GM21825 (cell line): Measurements from ENCODE around the gene SUGCT.

Experiments
- ATAC-seq: cut with Tn5 transposase; IDR thresholded peaks from one replicate; pipeline ENCODE4 v1.9.1; 2021; ENCODE audit warnings: mild to moderate bottlenecking, moderate library complexity; ENCODE audit not compliant: unreplicated experiment

The SUGCT gene

GRCh38 chr7:40549372-40550039 lies 414.7 kb downstream of the SUGCT start:
- no peak for ATAC-seq

GRCh38 chr7:40551685-40552576 lies 417.1 kb downstream of the SUGCT start:
- peak; percentile 81 for ATAC-seq

DNA sequence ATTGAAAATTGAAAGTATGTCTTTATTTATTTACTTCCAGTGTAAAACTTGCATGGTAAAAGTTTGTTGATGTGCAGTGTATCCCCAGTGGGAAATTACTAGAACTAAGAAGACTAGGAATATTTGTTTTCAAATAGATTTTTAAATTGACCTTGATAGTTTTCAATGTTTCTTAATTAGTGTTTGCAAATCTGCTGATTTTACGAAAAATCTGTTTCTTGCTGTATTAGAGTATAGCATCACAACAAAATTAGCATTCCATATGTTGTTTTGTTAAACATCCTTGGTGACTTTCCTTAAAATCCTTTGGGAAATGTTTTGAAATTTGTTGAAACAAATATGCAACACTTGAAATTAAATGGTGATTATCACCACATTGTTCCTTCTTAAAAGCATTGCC lies 425.9 kb downstream of the SUGCT start:
- no peak for ATAC-seq

DNA sequence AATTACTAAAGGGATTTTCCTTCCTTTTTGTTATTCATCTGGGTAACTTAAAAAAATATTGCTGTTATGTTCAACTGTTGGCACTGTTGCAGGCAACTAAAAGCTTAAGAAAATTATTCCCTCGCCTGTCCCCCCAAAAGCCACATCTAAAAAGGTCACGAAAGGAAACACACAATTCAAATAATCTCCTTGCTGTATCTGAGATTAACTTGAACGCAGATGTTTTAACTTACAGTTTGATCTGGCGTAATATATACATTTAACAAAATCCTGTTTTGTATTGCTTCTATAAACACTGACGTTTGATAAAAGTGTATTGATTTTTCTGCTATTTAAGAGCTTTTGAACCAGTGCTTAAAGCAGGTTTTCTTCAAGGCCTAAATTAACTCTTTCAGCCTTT lies 432.1 kb downstream of the SUGCT start:
- no peak for ATAC-seq

- no peak for ATAC-seq
Observed at GRCh38 chr7:40569326-40569725, 434.5 kb downstream of the SUGCT start.

DNA sequence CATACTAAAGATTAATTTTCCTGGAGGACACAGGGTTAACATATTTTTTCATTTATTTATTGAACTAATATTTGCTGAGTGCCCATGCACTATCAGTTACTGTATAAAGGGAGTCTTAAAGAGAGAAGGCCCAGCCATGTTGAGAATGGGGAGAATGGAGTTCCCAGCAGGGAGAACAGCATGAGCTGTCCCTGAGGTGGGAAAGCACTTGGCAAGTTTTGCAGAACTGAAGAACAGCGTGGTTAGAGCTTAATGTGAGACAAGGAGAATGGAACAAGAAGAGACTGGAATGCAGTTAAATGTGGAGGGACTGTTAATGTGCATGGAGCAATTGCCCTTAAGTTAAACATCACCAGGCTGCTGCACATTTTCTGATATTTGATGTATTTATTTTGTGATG lies 435.4 kb downstream of the SUGCT start:
- ATAC-seq: no peak

DNA sequence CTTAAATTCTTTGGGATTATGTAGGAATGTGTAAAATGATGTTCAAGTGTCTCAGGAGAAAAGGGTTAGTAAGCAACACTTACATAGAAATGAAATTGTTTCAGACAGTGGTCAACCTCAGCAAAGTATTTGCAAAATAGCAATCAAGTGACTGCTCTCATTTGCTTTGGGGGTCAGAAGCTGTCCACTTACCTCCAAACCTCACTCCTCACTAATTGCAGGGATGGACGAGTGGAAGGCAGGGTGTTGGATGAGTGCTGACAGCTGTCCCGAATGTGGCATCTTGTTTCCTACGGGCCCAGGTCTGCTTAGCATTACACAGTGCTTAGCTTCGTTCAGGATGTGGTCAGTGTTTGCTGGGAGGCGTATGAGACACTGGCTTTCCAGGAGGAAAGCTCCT lies 437.0 kb downstream of the SUGCT start:
- ATAC-seq: no peak

DNA sequence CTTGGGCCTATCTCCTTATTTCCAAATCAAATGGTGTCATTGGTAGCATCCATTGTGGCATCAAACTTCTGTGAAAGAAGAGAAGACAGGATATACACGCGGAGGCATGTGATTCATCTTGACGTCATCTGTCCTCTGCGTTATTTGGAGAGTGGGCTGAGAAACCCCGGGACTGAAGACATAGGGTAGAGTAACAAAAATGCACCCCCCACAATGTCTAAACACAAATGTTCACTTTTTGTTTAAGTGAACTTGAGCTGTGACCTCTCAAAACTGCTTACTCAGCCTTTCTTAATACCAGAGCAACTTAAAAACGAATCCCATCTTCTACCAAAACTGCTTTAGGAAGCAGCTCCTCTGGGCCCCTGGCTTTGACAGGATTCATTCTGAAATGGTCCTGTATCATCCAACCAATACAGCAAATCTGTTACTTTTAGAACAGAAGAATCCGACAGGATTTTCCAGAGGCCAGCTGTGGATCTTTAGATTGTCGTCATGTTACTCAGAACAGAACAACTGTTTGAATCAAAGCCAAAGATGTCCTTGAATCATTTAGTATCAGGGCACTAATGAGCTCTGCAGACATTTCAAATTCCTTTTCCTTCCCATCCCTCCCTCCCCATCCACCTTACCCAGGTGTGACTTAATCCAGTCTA lies 438.1 kb downstream of the SUGCT start:
- no peak for ATAC-seq

GRCh38 chr7:40579401-40579800 lies 444.6 kb downstream of the SUGCT start:
- no peak for ATAC-seq

DNA sequence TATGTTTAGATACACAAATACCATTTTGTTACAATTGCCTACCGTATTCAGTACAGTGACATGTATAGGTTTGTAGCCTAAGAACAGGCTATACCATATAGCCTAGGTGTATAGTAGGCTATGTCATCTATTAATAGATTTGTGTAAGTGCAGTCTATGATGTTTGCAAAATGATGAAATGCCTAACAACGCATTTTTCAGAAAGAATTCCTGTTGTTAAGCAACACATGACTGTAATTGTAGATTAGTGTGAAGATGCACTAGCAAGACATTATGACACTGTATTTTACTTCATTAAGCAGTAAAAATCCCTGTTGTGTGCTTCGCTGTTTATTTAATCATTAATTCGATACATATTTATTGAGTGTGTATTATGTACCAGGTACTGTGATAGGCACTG lies 446.0 kb downstream of the SUGCT start:
- no peak for ATAC-seq

DNA sequence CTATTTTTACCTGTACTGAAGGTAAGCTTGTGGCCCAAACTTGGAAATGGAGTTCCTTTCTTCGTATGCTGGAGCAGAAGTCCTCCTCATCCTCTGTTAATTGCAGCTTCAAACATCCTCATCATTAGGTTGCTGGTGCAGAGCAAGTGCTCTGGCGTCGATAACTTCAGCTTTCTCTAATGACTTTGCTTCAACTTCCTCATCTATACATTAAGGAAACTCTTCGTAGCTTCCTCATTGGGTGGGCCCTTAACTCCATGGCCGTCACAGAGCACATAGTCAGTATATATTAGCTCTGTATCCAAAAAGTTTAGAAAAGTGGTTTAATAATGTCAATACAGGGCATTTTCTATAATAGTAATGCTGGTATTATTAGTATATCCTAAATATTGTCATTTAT lies 447.7 kb downstream of the SUGCT start:
- ATAC-seq: no peak

DNA sequence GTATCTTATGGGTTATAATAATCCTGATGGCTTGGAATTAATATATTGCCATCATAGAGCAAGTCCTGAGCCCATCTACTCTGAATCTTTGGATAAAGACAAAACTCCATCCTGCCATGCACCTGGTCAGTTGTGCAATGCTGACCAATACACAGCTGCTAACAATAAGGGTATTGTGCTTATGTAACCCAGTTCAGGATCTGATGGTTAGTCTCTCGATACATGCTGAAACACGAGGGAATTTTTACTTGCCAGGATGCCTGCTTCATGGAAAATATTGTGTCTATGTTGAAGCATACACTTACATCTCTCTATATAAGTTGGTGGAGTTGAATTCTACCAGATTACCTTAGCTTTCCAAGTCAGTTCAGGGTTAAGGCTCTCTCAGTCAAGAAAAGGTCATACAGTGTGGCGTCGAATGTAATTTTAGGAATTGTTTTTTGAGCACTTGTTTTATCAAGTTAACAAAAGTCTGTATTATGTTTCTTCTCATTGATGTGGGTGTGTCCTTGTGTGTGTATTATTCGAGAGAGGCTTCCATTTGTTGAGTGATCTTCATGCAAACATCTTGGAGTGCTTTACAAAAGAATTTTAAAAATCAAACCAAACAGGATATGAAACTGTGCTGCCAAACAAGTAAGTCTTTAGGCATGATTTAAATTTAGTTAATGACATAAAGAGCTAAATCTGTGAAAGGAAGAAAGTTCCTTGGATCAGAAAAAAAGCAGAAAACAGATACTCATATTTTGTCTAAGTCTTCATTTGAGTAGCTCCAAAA lies 449.1 kb downstream of the SUGCT start:
- ATAC-seq: no peak

DNA sequence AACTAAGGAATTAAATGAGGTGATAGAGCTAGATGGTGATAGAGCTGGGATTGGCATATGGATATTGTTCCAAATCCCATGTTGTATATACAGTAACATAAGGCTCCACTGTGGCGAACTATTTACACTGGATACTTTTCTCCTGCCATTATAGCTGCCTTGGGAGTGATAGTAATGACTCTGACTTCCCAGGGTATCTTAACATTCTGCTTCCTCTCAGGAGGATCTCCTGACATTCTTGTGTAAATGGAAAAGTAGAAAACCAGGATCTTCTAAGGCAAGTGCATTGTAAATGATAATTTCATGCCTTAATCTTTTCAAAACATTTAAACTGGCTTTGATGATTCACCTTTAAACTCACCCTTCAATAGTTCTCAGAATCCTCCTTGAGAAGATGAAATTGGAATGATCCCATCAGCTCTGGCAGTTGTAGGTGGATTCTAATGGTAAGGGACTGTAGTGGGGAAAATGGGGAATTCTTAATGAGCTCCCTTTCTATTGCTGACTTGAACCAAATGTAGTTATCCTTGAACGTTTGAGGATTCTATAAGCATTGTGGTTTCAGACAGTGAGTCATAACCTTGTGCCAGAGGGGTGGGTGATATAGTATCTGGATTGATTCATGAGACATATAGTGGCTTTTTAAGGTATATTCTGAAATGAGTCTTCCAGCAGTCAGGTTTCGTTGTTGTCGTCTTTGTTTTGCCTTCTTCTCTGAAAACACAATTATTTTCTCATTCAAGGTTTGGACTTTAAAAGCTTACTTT lies 450.0 kb downstream of the SUGCT start:
- ATAC-seq: no peak

DNA sequence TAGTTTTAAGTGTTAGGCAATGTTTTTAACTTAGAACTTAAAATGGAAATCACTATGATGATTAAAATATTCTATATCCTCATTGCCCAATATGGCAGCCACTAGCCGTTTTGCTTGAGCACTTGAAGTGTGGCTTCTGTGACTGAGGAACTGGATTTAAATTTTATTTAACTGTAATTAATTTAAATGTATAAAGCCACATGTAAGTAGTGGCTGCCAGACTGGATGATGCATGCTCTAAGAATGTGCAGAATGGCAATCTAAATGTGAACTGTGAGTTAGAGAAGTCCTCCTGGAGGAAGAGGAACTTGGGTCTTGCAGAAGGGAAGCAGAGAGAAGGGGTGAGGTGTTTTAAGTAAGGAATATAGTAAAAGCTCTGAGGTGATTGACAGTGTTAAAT lies 451.4 kb downstream of the SUGCT start:
- no peak for ATAC-seq

- ATAC-seq: no peak
Observed at GRCh38 chr7:40587419-40587818, 452.6 kb downstream of the SUGCT start.

- no peak for ATAC-seq
Observed at GRCh38 chr7:40595129-40595528, 460.3 kb downstream of the SUGCT start.

GRCh38 chr7:40595832-40596231 lies 461.0 kb downstream of the SUGCT start:
- ATAC-seq: no peak

- ATAC-seq: no peak
Observed at GRCh38 chr7:40597517-40597916, 462.7 kb downstream of the SUGCT start.

GRCh38 chr7:40598915-40599314 lies 464.1 kb downstream of the SUGCT start:
- no peak for ATAC-seq

DNA sequence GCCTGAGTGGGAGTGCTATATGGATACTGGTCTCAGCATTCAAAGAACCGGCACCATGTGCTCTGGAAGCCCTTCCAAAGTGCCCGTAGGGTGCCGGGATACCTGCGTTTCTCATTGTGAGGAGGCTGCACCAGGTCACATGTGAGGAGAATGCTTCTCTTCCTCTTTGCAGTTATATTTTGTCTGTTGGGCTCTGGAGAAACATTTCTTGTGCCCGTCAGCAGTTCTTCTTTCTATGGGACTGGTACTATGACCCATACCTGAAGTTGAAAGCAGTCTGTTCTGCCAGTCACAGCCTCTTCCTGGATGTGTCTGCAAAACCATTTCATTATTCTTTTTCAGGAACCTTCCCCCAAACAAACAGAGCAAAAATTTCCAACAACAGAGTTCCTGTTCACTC lies 465.0 kb downstream of the SUGCT start:
- no peak for ATAC-seq
